Suprapubic skin (tissue), 3 donors: ENCODE data around the gene TOM1L2.

Experiments
- CTCF ChIP-seq, 2 donors: fragments of 200-600 bp in 1 of 2; fragments of 450-650 bp in 1 of 2; sonication (generic) in 1 of 2; IDR thresholded peaks; one replicate each; pipeline ENCODE4 v1.5.1; 2016 to 2019; ENCODE audit warnings: antibody characterized with exemption in 2 of 2, mild to moderate bottlenecking in 1 of 2, moderate library complexity in 1 of 2
- POLR2A ChIP-seq, 2 donors: fragments of 450-650 bp; IDR thresholded peaks; one replicate each; pipeline ENCODE4 v1.6.1; 2017; ENCODE audit warnings: antibody characterized with exemption in 2 of 2, mild to moderate bottlenecking in 2 of 2, moderate library complexity in 2 of 2

GRCh38 chr17:17990282-17990681 is 18.1 kb upstream of the TOM1L2 start:
- TF ChIP-seq CTCF (IDR thresholded peaks at IDR 0.05) (no peak), POLR2A (IDR thresholded peaks at IDR 0.05) (no peak)
